ENCODE measurements around the gene TCF7L1.
"Not testable (repeated sequence)": the region's sequence is repeated elsewhere in the genome, so short reads cannot be mapped to it uniquely, and the experiment has no call there.

The TCF7L1 gene

GRCh38 chr2:85137156-85137555 lies 4.0 kb downstream of the TCF7L1 start:
- Histone ChIP-seq H3K36me3 (no peaks in the 10 kb centered on the region), H3K27ac (no peak overlapping the region), H3K4me2 (no peak overlapping the region), H4K20me1 (peaks cover 0 to 26% (median 15%) of the 10 kb centered on the region in 11 experiments; a peak in 15 of 22 replicates), H3K9me3 (replicated peaks in 1 of 11) (no peaks in the 10 kb centered on the region), H3K4me3 (no peak overlapping the region), H3K9ac (no peak overlapping the region), H3K4me1 (peaks cover 11 to 19% (median 16%) of the 10 kb centered on the region in 10 experiments), H3K27me3 (peaks cover 44 to 58% (median 51%) of the 10 kb centered on the region in 11 experiments)
- no peak for TF ChIP-seq Cebpa-rat (IDR thresholded peaks at IDR 0.05)

- no peaks in the 10 kb centered on the region for H3K9me3 ChIP-seq (replicated peaks in 1 of 11)
- H3K36me3 ChIP-seq: no peaks in the 10 kb centered on the region
- H3K9ac ChIP-seq: no peak overlapping the region
- peaks cover 0 to under 1% (median 0%) of the 10 kb centered on the region in 11 experiments; a peak in 1 of 22 replicates for H3K27me3 ChIP-seq
- H3K4me1 ChIP-seq: no peaks in the 10 kb centered on the region
- H3K27ac ChIP-seq: no peak overlapping the region
- H3K4me2 ChIP-seq: no peak overlapping the region
- no peak overlapping the region for H3K4me3 ChIP-seq
- TF ChIP-seq Cebpa-rat (IDR thresholded peaks at IDR 0.05): no peak
- no peaks in the 10 kb centered on the region for H4K20me1 ChIP-seq
Observed at GRCh38 chr2:85143463-85144082, 10.4 kb downstream of the TCF7L1 start.

GRCh38 chr2:85145116-85145820 lies 12.1 kb downstream of the TCF7L1 start:
- no peak overlapping the region for H3K4me3 ChIP-seq
- H3K9me3 ChIP-seq (replicated peaks in 1 of 11): no peaks in the 10 kb centered on the region
- no peak for TF ChIP-seq Cebpa-rat (IDR thresholded peaks at IDR 0.05)
- H4K20me1 ChIP-seq: no peaks in the 10 kb centered on the region
- H3K4me2 ChIP-seq: no peak overlapping the region
- H3K27ac ChIP-seq: no peak overlapping the region
- no peak overlapping the region for H3K9ac ChIP-seq
- H3K36me3 ChIP-seq: no peaks in the 10 kb centered on the region
- H3K27me3 ChIP-seq: no peaks in the 10 kb centered on the region
- H3K4me1 ChIP-seq: peaks cover 0 to 2% (median 0%) of the 10 kb centered on the region in 10 experiments; a peak in 2 of 20 replicates

GRCh38 chr2:85148190-85148589 lies 15.0 kb downstream of the TCF7L1 start:
- Histone ChIP-seq H3K9ac (no peak overlapping the region), H3K27ac (no peak overlapping the region), H3K4me3 (no peak overlapping the region), H3K36me3 (no peaks in the 10 kb centered on the region), H3K9me3 (replicated peaks in 1 of 11) (no peaks in the 10 kb centered on the region), H3K4me2 (no peak overlapping the region), H3K27me3 (no peaks in the 10 kb centered on the region), H4K20me1 (no peaks in the 10 kb centered on the region), H3K4me1 (peaks cover 0 to 25% (median 0%) of the 10 kb centered on the region in 10 experiments; a peak in 6 of 20 replicates)
- TF ChIP-seq Cebpa-rat (IDR thresholded peaks at IDR 0.05): no peak

GRCh38 chr2:85151026-85151425 lies 17.8 kb downstream of the TCF7L1 start:
- H3K9ac ChIP-seq: no peak overlapping the region
- TF ChIP-seq Cebpa-rat (IDR thresholded peaks at IDR 0.05): no peak
- no peaks in the 10 kb centered on the region for H4K20me1 ChIP-seq
- H3K4me3 ChIP-seq: no peak overlapping the region
- H3K27me3 ChIP-seq: no peaks in the 10 kb centered on the region
- H3K4me1 ChIP-seq: peaks cover 0 to 25% (median 0%) of the 10 kb centered on the region in 10 experiments; a peak in 6 of 20 replicates
- H3K36me3 ChIP-seq: no peaks in the 10 kb centered on the region
- 0 out of 22 replicates have a peak, but pooled peaks cover 0 to 8% (median 0%) of the 10 kb centered on the region in 11 experiments for H3K9me3 ChIP-seq (replicated peaks in 1 of 11)
- H3K4me2 ChIP-seq: peak overlapping the region in 3 of 11 experiments; percentile 58 to 70 (median 66); a peak in 5 of 22 replicates
- H3K27ac ChIP-seq: peak overlapping the region in 1 of 11 experiments; percentile 9; a peak in 1 of 22 replicates

- Histone ChIP-seq H3K4me3 (no peak overlapping the region), H4K20me1 (no peaks in the 10 kb centered on the region), H3K4me1 (peaks cover 0 to 25% (median 0%) of the 10 kb centered on the region in 10 experiments; a peak in 6 of 20 replicates), H3K4me2 (no peak overlapping the region), H3K9me3 (replicated peaks in 1 of 11) (0 out of 22 replicates have a peak, but pooled peaks cover 0 to 8% (median 0%) of the 10 kb centered on the region in 11 experiments), H3K27ac (no peak overlapping the region), H3K27me3 (no peaks in the 10 kb centered on the region), H3K36me3 (no peaks in the 10 kb centered on the region), H3K9ac (no peak overlapping the region)
- TF ChIP-seq Cebpa-rat (IDR thresholded peaks at IDR 0.05): no peak
Observed at GRCh38 chr2:85152895-85153294, 19.7 kb downstream of the TCF7L1 start.

- H3K36me3 ChIP-seq: no peaks in the 10 kb centered on the region
- 0 out of 22 replicates have a peak, but pooled peaks cover 0 to 8% (median 0%) of the 10 kb centered on the region in 11 experiments for H3K9me3 ChIP-seq (replicated peaks in 1 of 11)
- H3K4me2 ChIP-seq: no peak overlapping the region
- no peak overlapping the region for H3K4me3 ChIP-seq
- H3K9ac ChIP-seq: no peak overlapping the region
- TF ChIP-seq Cebpa-rat (IDR thresholded peaks at IDR 0.05): no peak
- no peaks in the 10 kb centered on the region for H3K27me3 ChIP-seq
- no peaks in the 10 kb centered on the region for H4K20me1 ChIP-seq
- H3K4me1 ChIP-seq: peaks cover 0 to 25% (median 0%) of the 10 kb centered on the region in 10 experiments; a peak in 6 of 20 replicates
- H3K27ac ChIP-seq: no peak overlapping the region
Observed at GRCh38 chr2:85154048-85154753, 21.0 kb downstream of the TCF7L1 start.

- H3K36me3 ChIP-seq; H3K4me2 ChIP-seq; H3K9me3 ChIP-seq (replicated peaks in 1 of 11); H4K20me1 ChIP-seq; H3K27me3 ChIP-seq; H3K27ac ChIP-seq; H3K9ac ChIP-seq; H3K4me3 ChIP-seq: not testable (repeated sequence)
- peaks cover 0 to 25% (median 0%) of the 10 kb centered on the region in 10 experiments; a peak in 6 of 20 replicates for H3K4me1 ChIP-seq
Observed at GRCh38 chr2:85155082-85155481, 21.9 kb downstream of the TCF7L1 start.

- Histone ChIP-seq H3K27me3 (no peaks in the 10 kb centered on the region), H3K9me3 (replicated peaks in 1 of 11) (0 out of 22 replicates have a peak, but pooled peaks cover 0 to 8% (median 0%) of the 10 kb centered on the region in 11 experiments), H3K4me2 (no peak overlapping the region), H3K27ac (no peak overlapping the region), H3K9ac (no peak overlapping the region), H3K4me1 (peaks cover 0 to 15% (median 0%) of the 10 kb centered on the region in 10 experiments; a peak in 6 of 20 replicates), H3K36me3 (no peaks in the 10 kb centered on the region), H4K20me1 (no peaks in the 10 kb centered on the region), H3K4me3 (no peak overlapping the region)
- no peak for TF ChIP-seq Cebpa-rat (IDR thresholded peaks at IDR 0.05)
Observed at GRCh38 chr2:85156153-85156552, 23.0 kb downstream of the TCF7L1 start.
